Activated CD4-positive, alpha-beta T cell treated with anti-CD3 and anti-CD28 coated beads for 24 hours (primary cell): Measurements from ENCODE around the gene CIDEA.

Experiments used
- DNase-seq, 2 donors: peaks; one replicate each; pipeline ENCODE4 v3.0.0-alpha.2; 2020; ENCODE audit warnings: low read depth in 2 of 2

Gene CIDEA

GRCh38 chr18:12317664-12318333 lies 63.6 kb downstream of the CIDEA start:
- no peak for DNase-seq

GRCh38 chr18:12318334-12318697 lies 64.2 kb downstream of the CIDEA start:
- DNase-seq = no peak

GRCh38 chr18:12318857-12319256 lies 64.7 kb downstream of the CIDEA start:
- no peak for DNase-seq

GRCh38 chr18:12321333-12321732 lies 67.2 kb downstream of the CIDEA start:
- no peak for DNase-seq

- DNase-seq = no peak
These were observed 71.0 kb downstream of the CIDEA start for GRCh38 chr18:12324991-12325725.

- DNase-seq = no peak
These were observed 71.6 kb downstream of the CIDEA start for GRCh38 chr18:12325726-12326245.

- no peak for DNase-seq
These were observed 72.7 kb downstream of the CIDEA start for GRCh38 chr18:12326711-12327460.
